ENCODE results near the gene CENPN. TPM values are rescaled to one million over a fixed set of nuclear protein-coding genes. Genes with fewer than 3 reads are reported as not detected.

The CENPN gene
- total and polyA plus RNA-seq, 10 of the 15 experiments (the other 5 are each of a cell fraction or from before 2014, with no cell fraction given): 39.8 to 143 (median 66.8) TPM

DNA sequence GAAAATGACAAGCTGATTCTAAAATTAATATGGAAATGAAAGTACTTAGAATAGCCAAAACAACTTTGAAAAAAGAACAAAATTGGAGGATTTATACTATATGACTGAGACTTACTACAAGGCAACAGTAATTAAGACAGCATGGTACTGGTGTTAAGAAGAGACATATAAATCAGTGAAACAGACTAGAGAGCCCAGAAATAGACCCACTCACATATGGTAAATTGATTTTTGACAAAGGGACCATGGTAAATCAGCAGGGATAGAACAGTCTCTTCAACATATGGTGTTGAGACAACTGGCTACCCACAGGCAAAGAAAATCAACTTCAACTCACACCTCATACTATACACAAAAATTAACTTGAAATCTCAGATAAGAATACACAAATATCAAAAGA is 13.2 kb upstream of the CENPN start:
- SMC1A ChIA-PET (ENCODE audit: uncharacterized antibody, unreplicated experiment): interaction anchor here (0.9 to 1.6 kb wide), 5 partner anchors 8 to 163 kb away, joined by 3 to 8 read pairs (median 4); partner anchors contain the start of genes CENPN and CMC2
- Histone ChIP-seq H3K79me2 (ENCODE audit: control insufficient read depth, insufficient read depth, low read length) (peaks cover 62% of the 10 kb centered on the region), H3K27ac (ENCODE audit: control insufficient read depth, insufficient read depth) (no peak overlapping the region), H3K9me3 (replicated peaks; ENCODE audit: control insufficient read depth, insufficient read depth, low read length) (no peaks in the 10 kb centered on the region), H3K4me2 (ENCODE audit: control insufficient read depth, insufficient read depth) (no peak overlapping the region), H4K20me1 (ENCODE audit: control insufficient read depth, insufficient read depth) (peaks cover 3% of the 10 kb centered on the region; the same call in 1 of the 2 replicates), H3K36me3 (ENCODE audit: control insufficient read depth in 2 of 2, insufficient read depth in 2 of 2, low read length in 1 of 2) (peaks cover 3 to 10% of the 10 kb centered on the region in 2 experiments), H3K9ac (ENCODE audit: control insufficient read depth, insufficient read depth, low read length) (no peak overlapping the region), H3K27me3 (replicated peaks in 1 of 2; ENCODE audit: control insufficient read depth in 2 of 2, insufficient read depth in 2 of 2, low read length in 1 of 2) (no peaks in the 10 kb centered on the region), H3K4me1 (ENCODE audit: control insufficient read depth, insufficient read depth, low read length) (no peaks in the 10 kb centered on the region), H3K4me3 (no peak overlapping the region), H2AFZ (ENCODE audit: control insufficient read depth, low read depth, low read length) (no peak overlapping the region)
- no TSS peak for BruUV-seq (replicated peaks)
- RAD21 ChIA-PET (ENCODE audit: unreplicated experiment): interaction anchor here (1.1 kb wide), 1 partner anchor 9 kb away, joined by 3 read pairs; no protein-coding TSS in a partner anchor
- no peak for TF ChIP-seq NRF1 (conservative IDR thresholded peaks at IDR 0.05; ENCODE audit: low read depth, low read length)
- no peak for TF ChIP-seq CHD1 (IDR thresholded peaks at IDR 0.05; ENCODE audit: low read depth, low read length)
- no peak for TF ChIP-seq CEBPB (IDR thresholded peaks at IDR 0.05; ENCODE audit: borderline replicate concordance in 1 of 2, low read depth in 2 of 2, low read length in 2 of 2)
- TF ChIP-seq RFX5 (IDR thresholded peaks at IDR 0.05; ENCODE audit: low read depth, low read length): no peak
- TF ChIP-seq, protein P1, sequence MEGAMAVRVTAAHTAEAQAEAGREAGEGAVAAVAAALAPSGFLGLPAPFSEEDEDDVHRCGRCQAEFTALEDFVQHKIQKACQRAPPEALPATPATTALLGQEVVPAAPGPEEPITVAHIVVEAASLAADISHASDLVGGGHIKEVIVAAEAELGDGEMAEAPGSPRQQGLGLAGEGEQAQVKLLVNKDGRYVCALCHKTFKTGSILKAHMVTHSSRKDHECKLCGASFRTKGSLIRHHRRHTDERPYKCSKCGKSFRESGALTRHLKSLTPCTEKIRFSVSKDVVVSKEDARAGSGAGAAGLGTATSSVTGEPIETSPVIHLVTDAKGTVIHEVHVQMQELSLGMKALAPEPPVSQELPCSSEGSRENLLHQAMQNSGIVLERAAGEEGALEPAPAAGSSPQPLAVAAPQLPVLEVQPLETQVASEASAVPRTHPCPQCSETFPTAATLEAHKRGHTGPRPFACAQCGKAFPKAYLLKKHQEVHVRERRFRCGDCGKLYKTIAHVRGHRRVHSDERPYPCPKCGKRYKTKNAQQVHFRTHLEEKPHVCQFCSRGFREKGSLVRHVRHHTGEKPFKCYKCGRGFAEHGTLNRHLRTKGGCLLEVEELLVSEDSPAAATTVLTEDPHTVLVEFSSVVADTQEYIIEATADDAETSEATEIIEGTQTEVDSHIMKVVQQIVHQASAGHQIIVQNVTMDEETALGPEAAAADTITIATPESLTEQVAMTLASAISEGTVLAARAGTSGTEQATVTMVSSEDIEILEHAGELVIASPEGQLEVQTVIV (IDR thresholded peaks at IDR 0.05; ENCODE audit: borderline replicate concordance, partially characterized antibody): no peak
- no peak for TF ChIP-seq SUPT20H (IDR thresholded peaks at IDR 0.05; ENCODE audit: borderline replicate concordance, control insufficient read depth, low read depth, low read length)
- no peak for TF ChIP-seq CHD4 (IDR thresholded peaks at IDR 0.05)
- CTCF ChIA-PET: interaction anchor here (0.9 to 2.6 kb wide), 5 partner anchors 10 to 42 kb away, joined by 3 to 22 read pairs (median 6); partner anchors contain the start of gene ATMIN
- in situ Hi-C loops (cut with MboI): no loop called here
- no peak for ATAC-seq
- DNase-seq (ENCODE audit: low read depth, low spot score): no peak
- intact Hi-C loops (cut with micrococcal nuclease; ENCODE audit: unreplicated experiment): no loop called here
- POLR2A ChIA-PET: interaction anchor here (1.5 to 1.6 kb wide), 2 partner anchors 8 to 12 kb away, joined by 4 to 5 read pairs; no protein-coding TSS in a partner anchor
- no peak for FAIRE-seq

All from GM12878 (cell line).